A549 (cell line): ENCODE measurements around the gene NCOA3. TPM values are rescaled to one million over a fixed set of nuclear protein-coding genes. Genes with fewer than 3 reads are reported as not detected.

ENCODE experiments used
- ATAC-seq, 2 experiments: fragments of 200-7000 bp in 1 of 2; fragments of >200 bp in 1 of 2; cut with Nextera tagmentation in 1 of 2; cut with Tn5 transposase in 1 of 2; 3 replicates each; pipeline versions ENCODE4 v1.8.0 to v1.9.1; 2018 to 2020; ENCODE audit warnings: mild to moderate bottlenecking in 1 of 2, moderate library complexity in 1 of 2
- CTCF ChIA-PET: fragments of 300-600 bp; sonication (Branson Sonifier 250); formaldehyde crosslinking; extraction: SDS; loops from one replicate; lab custom pipeline; 2021; ENCODE audit warnings: antibody characterized with exemption, inconsistent platforms; lab: Yijun Ruan, JAX
- POLR2A ChIA-PET: fragments of 350-600 bp; formaldehyde crosslinking; extraction: SDS; loops from one replicate; lab custom pipeline; 2021; ENCODE audit warnings: antibody characterized with exemption, inconsistent platforms; lab: Yijun Ruan, JAX
- DNase-seq, 2 experiments: peaks; one replicate each; pipeline versions ENCODE4 v3.0.0 to v3.0.0-alpha.2; 2011 to 2016; ENCODE audit warnings: low read depth in 1 of 2, low spot score in 1 of 2
- FAIRE-seq: peaks from 2 replicates; lab custom pipeline; 2011; peaks lifted over from hg19 to GRCh38; lab: Jason Lieb, UNC
- H3K27ac ChIP-seq, 2 experiments: fragments of >200 bp; sonication (Bioruptor Twin); formaldehyde crosslinking; 3 replicates each; pipeline ENCODE4 v1.5.1; 2016 to 2017
- H3K4me1 ChIP-seq: fragments of >200 bp; sonication (Bioruptor Twin); formaldehyde crosslinking; 3 replicates; pipeline ENCODE4 v1.6.1; 2016
- H3K4me2 ChIP-seq: fragments of >200 bp; sonication (Bioruptor Twin); formaldehyde crosslinking; 3 replicates; pipeline ENCODE4 v1.6.1; 2016
- H3K4me3 ChIP-seq: fragments of >200 bp; sonication (Bioruptor Twin); formaldehyde crosslinking; 3 replicates; pipeline ENCODE4 v1.5.1; 2016
- H3K9me3 ChIP-seq: fragments of >200 bp; sonication (Bioruptor Twin); formaldehyde crosslinking; 3 replicates; pipeline ENCODE4 v1.6.1; 2016
- CBX2 ChIP-seq: fragments of 200-600 bp; sonication (generic); IDR thresholded peaks from 2 replicates; pipeline ENCODE4 v1.6.1; 2016; ENCODE audit warnings: low read depth, mild to moderate bottlenecking, borderline replicate concordance
- ESRRA ChIP-seq: fragments of 150-350 bp; IDR thresholded peaks from 2 replicates; pipeline ENCODE4 v1.6.1; 2014; ENCODE audit warnings: mild to moderate bottlenecking, low read length, borderline replicate concordance
- FOSB ChIP-seq: fragments of 250-450 bp; sonication (Bioruptor Pico); IDR thresholded peaks from 2 replicates; pipeline ENCODE4 v1.5.0; 2020; ENCODE audit warnings: mild to moderate bottlenecking, moderate library complexity
- GATA3 ChIP-seq: IDR thresholded peaks from 2 replicates; pipeline ENCODE4 v1.6.1; 2012; ENCODE audit warnings: borderline replicate concordance
- HEYL ChIP-seq: fragments of 250-450 bp; sonication (Bioruptor Pico); IDR thresholded peaks from 2 replicates; pipeline ENCODE4 v1.8.0; 2021; ENCODE audit warnings: mild to moderate bottlenecking, moderate library complexity
- HOXB5 ChIP-seq: fragments of 250-450 bp; sonication (Bioruptor Pico); IDR thresholded peaks from 2 replicates; pipeline ENCODE4 v1.5.0; 2020; ENCODE audit warnings: mild to moderate bottlenecking, moderate library complexity
- JUN ChIP-seq, 2 experiments: fragments of >200 bp; sonication (Bioruptor Twin); formaldehyde crosslinking; IDR thresholded peaks; 2 replicates in 1 of 2; 3 replicates in 1 of 2; pipeline ENCODE4 v1.6.1; 2016 to 2017
- KDM5A ChIP-seq: fragments of 200-600 bp; sonication (generic); IDR thresholded peaks from 2 replicates; pipeline ENCODE4 v1.6.1; 2016; ENCODE audit warnings: antibody characterized with exemption, mild to moderate bottlenecking
- MAFK ChIP-seq: fragments of 450-650 bp; IDR thresholded peaks from 2 replicates; pipeline ENCODE4 v1.6.1; 2014; ENCODE audit not compliant: partially characterized antibody
- MAZ ChIP-seq: fragments of 150-350 bp; IDR thresholded peaks from 2 replicates; pipeline ENCODE4 v1.6.1; 2014; ENCODE audit warnings: antibody characterized with exemption, low read depth, low read length, borderline replicate concordance
- NFE2L2 ChIP-seq: fragments of 150-350 bp; conservative IDR thresholded peaks from 2 replicates; pipeline ENCODE4 v1.6.1; 2014; ENCODE audit warnings: low read length
- NR3C1 ChIP-seq: fragments of >200 bp; sonication (Bioruptor Twin); formaldehyde crosslinking; IDR thresholded peaks from 3 replicates; pipeline ENCODE4 v1.6.1; 2017
- RAD21 ChIP-seq, 2 experiments: fragments of >200 bp in 1 of 2; sonication (Bioruptor Twin) in 1 of 2; formaldehyde crosslinking in 1 of 2; IDR thresholded peaks in 1 of 2; conservative IDR thresholded peaks in 1 of 2; 2 replicates in 1 of 2; 3 replicates in 1 of 2; pipeline ENCODE4 v1.6.1; 2012 to 2018; ENCODE audit warnings: inconsistent platforms in 1 of 2
- RNF2 ChIP-seq: fragments of 200-600 bp; sonication (generic); IDR thresholded peaks from 2 replicates; pipeline ENCODE4 v1.6.1; 2016; ENCODE audit warnings: low read depth, mild to moderate bottlenecking, antibody characterized with exemption, moderate library complexity, borderline replicate concordance
- SMC3 ChIP-seq: fragments of >200 bp; sonication (Bioruptor Twin); formaldehyde crosslinking; IDR thresholded peaks from 3 replicates; pipeline ENCODE4 v1.6.1; 2018; ENCODE audit warnings: inconsistent platforms
- WGBS: methylation state at CpG from one replicate; pipeline ENCODE4 v1.1.6; 2017; ENCODE audit errors: missing lambda C conversion rate; 5-methylcytosine and 5-hydroxymethylcytosine counted together
- polyA plus RNA-seq, 4 experiments: library from polyadenylated mRNA; depleted of rRNA in 3 of 4; stranded (reverse); fragments of >200 nt; fragmentation: RNase III in 1 of 4; extraction: RNeasy Plus Mini Kit Qiagen cat#74134 plus additional on column Dnase treatment in 1 of 4; gene quantifications; 2 replicates in 3 of 4; 3 replicates in 1 of 4; pipeline ENCODE4 v1.2.3, GENCODE V29; 2011 to 2017
- TF ChIP-seq, protein P1 (sequence below): fragments of 450-650 bp; IDR thresholded peaks from 2 replicates; pipeline ENCODE4 v1.6.1; 2014; ENCODE audit warnings: antibody characterized with exemption
- TF ChIP-seq, protein P2 (sequence below): fragments of 200-600 bp; sonication (generic); IDR thresholded peaks from 2 replicates; pipeline ENCODE4 v1.6.1; 2016; ENCODE audit warnings: antibody characterized with exemption, mild to moderate bottlenecking, moderate library complexity
- TF ChIP-seq, protein P3 (sequence below): IDR thresholded peaks from 2 replicates; pipeline ENCODE4 v1.6.1; 2012
- TF ChIP-seq, protein P4 (sequence below): fragments of 150-350 bp; IDR thresholded peaks from 2 replicates; pipeline ENCODE4 v1.6.1; 2014; ENCODE audit warnings: low read depth, mild to moderate bottlenecking, low read length
- TF ChIP-seq, protein P5 (sequence below): fragments of >200 bp; sonication (Bioruptor Twin); formaldehyde crosslinking; IDR thresholded peaks from 3 replicates; pipeline ENCODE4 v1.6.1; 2016
- TF ChIP-seq, protein P6 (sequence below): IDR thresholded peaks from 2 replicates; pipeline ENCODE4 v1.6.1; 2012

NCOA3 gene
- polyA plus RNA-seq, 2 of the 4 experiments (the other 2 are of a cell fraction), result 42.9 to 136 TPM

DNA sequence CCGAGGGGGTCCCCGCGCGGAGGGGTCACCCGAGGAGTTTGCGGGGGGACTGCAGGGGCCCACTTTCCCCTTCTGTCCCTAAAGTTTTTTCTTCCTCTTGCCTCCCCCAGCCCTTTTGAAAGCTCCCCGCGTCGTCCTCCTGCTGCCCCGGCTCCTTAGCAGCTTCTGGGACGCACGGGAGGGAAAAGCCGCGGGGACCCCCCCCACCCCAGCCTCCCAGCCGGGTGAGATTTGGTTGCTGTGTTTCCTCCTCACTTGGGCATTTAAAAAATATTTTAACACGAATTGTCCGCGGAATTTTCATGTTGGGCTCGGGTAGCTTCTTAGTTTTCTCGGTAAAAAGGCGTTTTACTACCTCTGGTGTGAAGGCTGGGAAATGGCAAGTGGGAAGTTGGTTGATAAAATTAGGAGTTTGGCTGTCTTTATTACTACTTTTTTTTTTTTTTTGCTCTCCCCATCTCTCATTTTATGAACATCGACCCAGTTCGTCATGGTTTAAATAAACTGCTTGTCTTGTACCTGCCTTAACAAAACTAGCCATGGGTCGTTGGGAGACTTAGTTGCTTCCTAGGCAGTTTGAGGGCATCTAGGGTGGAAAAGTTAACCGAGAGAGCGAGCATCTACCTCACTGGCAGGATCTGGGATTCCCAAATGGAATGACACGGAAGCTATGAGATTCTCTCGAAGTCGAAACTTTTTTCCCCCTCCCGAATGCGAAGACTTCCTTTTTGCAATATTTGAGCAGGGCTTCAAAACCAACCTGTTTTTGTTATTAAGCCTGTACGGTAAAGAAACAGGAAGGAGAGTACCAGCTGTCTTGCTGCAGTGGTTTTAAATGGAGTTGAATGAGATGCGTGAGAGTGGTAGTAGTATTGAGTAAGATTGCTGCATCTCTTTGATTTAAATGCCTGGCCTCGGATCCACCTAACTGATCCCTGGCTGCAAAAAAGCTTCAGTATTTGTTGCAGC is 868 bp downstream of the NCOA3 start (continued):
- TF ChIP-seq, protein P1, sequence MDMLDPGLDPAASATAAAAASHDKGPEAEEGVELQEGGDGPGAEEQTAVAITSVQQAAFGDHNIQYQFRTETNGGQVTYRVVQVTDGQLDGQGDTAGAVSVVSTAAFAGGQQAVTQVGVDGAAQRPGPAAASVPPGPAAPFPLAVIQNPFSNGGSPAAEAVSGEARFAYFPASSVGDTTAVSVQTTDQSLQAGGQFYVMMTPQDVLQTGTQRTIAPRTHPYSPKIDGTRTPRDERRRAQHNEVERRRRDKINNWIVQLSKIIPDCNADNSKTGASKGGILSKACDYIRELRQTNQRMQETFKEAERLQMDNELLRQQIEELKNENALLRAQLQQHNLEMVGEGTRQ, result no peak

DNA sequence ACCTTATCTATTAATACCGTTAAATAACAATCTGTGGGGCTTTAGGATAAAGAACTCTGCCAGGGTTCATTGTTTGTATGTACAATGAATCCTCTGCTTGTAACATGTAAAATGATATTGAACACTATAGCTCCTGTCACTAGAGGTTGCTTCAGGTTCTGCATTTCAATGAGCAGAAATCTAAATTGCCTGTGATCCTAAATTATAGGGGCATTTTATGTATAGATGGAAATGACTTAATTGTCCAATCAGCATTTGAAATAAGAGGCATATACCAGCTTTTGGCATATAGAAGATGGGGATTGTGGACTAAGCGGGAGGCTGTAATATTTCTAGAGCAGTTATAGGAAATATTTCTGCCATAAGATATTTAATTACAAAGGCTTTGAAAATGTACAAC is 2.0 kb downstream of the NCOA3 start:
- Histone ChIP-seq H3K4me2 (peak overlapping the region; percentile 82), H3K9me3 (no peaks in the 10 kb centered on the region), H3K27ac (peak overlapping the region; percentile 91 to 98), H3K4me3 (peak overlapping the region; percentile 67), H3K4me1 (peaks cover 51% of the 10 kb centered on the region)
- ChIA-PET CTCF (interaction anchor here (0.6 to 3.9 kb wide), 7 partner anchors 13 to 231 kb away, joined by 3 to 26 read pairs (median 5); no protein-coding TSS in a partner anchor), POLR2A (interaction anchor here (0.6 to 3.6 kb wide), 5 partner anchors 39 to 143 kb away, joined by 3 to 21 read pairs (median 3); no protein-coding TSS in a partner anchor)
- ATAC-seq, result no peak
- WGBS, result 22% methylated on average over 2 of the region's 2 CpGs
- no peak for FAIRE-seq
- TF ChIP-seq MAFK (peak; percentile 32), CBX2 (no peak)
- no peak for DNase-seq

DNA sequence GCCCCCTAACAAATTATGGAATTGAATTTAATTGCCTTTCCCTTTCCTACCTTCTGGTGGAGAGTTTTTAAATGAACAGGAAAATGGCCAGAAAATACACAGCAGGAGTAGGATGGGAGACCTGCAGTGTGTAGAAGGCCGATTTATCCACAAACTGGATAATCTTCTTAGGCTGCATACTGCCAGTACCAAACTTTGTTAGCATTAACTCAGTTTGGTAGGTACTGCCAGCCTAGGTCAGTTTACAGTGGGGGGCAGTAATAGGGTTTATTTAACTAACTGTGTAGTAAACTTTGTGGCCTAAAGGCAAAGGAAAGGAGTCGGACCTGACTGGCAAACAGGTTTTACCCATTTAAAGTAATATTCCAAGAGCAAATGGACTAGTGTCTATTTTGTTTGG is 4.6 kb downstream of the NCOA3 start:
- POLR2A ChIA-PET, result no interaction called here
- FAIRE-seq, result no peak
- H3K4me3 ChIP-seq, result peak overlapping the region; percentile 19; the same call in 2 of the 3 replicates
- TF ChIP-seq KDM5A, result no peak
- no peak for DNase-seq
- 31% methylated on average over 2 of the region's 2 CpGs for WGBS
- H3K4me1 ChIP-seq, result peaks cover 52% of the 10 kb centered on the region
- peak overlapping the region; percentile 82 for H3K4me2 ChIP-seq
- CTCF ChIA-PET, result no interaction called here
- H3K9me3 ChIP-seq, result no peaks in the 10 kb centered on the region
- no peak for ATAC-seq
- H3K27ac ChIP-seq, result peak overlapping the region; percentile 31 to 68; a peak in 5 of 6 replicates

DNA sequence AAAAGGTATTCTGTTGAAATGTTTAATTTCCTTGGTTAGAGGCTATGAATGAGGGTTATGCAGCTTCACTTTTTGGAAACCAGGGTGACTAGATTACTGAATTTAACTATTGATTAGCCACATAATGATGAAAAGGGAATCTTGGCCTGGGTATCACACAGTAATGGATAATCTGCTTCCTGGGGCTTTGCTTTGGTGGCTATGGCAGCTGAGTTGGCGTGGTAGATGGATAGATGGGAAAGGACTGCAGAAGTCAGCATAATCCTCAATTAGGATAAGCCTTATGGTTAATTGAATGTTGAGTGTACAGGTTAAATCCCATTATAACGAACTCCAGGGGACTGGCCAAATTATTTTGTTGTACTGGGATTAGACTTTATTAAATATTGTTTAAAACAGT is 5.2 kb downstream of the NCOA3 start:
- Histone ChIP-seq H3K4me3 (no peak overlapping the region), H3K27ac (no peak overlapping the region), H3K4me2 (peak overlapping the region; percentile 82), H3K4me1 (peaks cover 52% of the 10 kb centered on the region), H3K9me3 (no peaks in the 10 kb centered on the region)
- 48% methylated on average over 2 of the region's 2 CpGs for WGBS
- CTCF ChIA-PET, result no interaction called here
- no peak for ATAC-seq
- no peak for FAIRE-seq
- DNase-seq, result no peak
- POLR2A ChIA-PET, result interaction anchor here (0.6 kb wide), 1 partner anchor 54 kb away, joined by 3 read pairs; no protein-coding TSS in a partner anchor
- TF ChIP-seq HOXB5 (CRISPR knock-in tag) (no peak), HEYL (no peak), GATA3 (no peak), RAD21 (conservative IDR thresholded peaks at IDR 0.05 in 1 of 2, IDR thresholded peaks at IDR 0.05 in 1 of 2) (no peak), FOSB (no peak), MAZ (no peak), JUN (IDR thresholded peaks at IDR 0.05) (no peak), MAFK (no peak), NR3C1 (no peak), KDM5A (no peak), SMC3 (no peak), ESRRA (no peak), NFE2L2 (no peak), RNF2 (no peak)
- TF ChIP-seq, protein P2, sequence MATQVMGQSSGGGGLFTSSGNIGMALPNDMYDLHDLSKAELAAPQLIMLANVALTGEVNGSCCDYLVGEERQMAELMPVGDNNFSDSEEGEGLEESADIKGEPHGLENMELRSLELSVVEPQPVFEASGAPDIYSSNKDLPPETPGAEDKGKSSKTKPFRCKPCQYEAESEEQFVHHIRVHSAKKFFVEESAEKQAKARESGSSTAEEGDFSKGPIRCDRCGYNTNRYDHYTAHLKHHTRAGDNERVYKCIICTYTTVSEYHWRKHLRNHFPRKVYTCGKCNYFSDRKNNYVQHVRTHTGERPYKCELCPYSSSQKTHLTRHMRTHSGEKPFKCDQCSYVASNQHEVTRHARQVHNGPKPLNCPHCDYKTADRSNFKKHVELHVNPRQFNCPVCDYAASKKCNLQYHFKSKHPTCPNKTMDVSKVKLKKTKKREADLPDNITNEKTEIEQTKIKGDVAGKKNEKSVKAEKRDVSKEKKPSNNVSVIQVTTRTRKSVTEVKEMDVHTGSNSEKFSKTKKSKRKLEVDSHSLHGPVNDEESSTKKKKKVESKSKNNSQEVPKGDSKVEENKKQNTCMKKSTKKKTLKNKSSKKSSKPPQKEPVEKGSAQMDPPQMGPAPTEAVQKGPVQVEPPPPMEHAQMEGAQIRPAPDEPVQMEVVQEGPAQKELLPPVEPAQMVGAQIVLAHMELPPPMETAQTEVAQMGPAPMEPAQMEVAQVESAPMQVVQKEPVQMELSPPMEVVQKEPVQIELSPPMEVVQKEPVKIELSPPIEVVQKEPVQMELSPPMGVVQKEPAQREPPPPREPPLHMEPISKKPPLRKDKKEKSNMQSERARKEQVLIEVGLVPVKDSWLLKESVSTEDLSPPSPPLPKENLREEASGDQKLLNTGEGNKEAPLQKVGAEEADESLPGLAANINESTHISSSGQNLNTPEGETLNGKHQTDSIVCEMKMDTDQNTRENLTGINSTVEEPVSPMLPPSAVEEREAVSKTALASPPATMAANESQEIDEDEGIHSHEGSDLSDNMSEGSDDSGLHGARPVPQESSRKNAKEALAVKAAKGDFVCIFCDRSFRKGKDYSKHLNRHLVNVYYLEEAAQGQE, result no peak
- TF ChIP-seq, protein P3, sequence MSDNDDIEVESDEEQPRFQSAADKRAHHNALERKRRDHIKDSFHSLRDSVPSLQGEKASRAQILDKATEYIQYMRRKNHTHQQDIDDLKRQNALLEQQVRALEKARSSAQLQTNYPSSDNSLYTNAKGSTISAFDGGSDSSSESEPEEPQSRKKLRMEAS, result no peak
- TF ChIP-seq, protein P4, sequence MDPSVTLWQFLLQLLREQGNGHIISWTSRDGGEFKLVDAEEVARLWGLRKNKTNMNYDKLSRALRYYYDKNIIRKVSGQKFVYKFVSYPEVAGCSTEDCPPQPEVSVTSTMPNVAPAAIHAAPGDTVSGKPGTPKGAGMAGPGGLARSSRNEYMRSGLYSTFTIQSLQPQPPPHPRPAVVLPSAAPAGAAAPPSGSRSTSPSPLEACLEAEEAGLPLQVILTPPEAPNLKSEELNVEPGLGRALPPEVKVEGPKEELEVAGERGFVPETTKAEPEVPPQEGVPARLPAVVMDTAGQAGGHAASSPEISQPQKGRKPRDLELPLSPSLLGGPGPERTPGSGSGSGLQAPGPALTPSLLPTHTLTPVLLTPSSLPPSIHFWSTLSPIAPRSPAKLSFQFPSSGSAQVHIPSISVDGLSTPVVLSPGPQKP, result no peak
- TF ChIP-seq, protein P5, sequence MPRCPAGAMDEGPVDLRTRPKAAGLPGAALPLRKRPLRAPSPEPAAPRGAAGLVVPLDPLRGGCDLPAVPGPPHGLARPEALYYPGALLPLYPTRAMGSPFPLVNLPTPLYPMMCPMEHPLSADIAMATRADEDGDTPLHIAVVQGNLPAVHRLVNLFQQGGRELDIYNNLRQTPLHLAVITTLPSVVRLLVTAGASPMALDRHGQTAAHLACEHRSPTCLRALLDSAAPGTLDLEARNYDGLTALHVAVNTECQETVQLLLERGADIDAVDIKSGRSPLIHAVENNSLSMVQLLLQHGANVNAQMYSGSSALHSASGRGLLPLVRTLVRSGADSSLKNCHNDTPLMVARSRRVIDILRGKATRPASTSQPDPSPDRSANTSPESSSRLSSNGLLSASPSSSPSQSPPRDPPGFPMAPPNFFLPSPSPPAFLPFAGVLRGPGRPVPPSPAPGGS, result no peak
- TF ChIP-seq, protein P6, sequence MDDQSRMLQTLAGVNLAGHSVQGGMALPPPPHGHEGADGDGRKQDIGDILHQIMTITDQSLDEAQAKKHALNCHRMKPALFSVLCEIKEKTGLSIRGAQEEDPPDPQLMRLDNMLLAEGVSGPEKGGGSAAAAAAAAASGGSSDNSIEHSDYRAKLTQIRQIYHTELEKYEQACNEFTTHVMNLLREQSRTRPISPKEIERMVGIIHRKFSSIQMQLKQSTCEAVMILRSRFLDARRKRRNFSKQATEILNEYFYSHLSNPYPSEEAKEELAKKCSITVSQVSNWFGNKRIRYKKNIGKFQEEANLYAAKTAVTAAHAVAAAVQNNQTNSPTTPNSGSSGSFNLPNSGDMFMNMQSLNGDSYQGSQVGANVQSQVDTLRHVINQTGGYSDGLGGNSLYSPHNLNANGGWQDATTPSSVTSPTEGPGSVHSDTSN, result no peak
